Parathyroid adenoma (tissue), 2 donors: ENCODE results near the gene PCDH8.

ENCODE experiments used
- H2AFZ ChIP-seq: fragments of 300-600 bp; sonication (generic); one replicate; pipeline ENCODE4 v1.7.0; 2017; ENCODE audit warnings: antibody characterized with exemption, mild to moderate bottlenecking
- H3K27ac ChIP-seq: fragments of 300-600 bp; sonication (generic); one replicate; pipeline ENCODE4 v1.7.0; 2017
- H3K27me3 ChIP-seq: fragments of 300-600 bp; sonication (generic); one replicate; pipeline ENCODE4 v1.7.0; 2017; ENCODE audit warnings: low read length; ENCODE audit not compliant: control insufficient read depth, insufficient read depth
- H3K36me3 ChIP-seq: fragments of 300-600 bp; sonication (generic); one replicate; pipeline ENCODE4 v1.7.0; 2017; ENCODE audit warnings: low read length; ENCODE audit not compliant: control insufficient read depth, insufficient read depth
- H3K4me1 ChIP-seq: fragments of 300-600 bp; sonication (generic); one replicate; pipeline ENCODE4 v1.7.0; 2017; ENCODE audit warnings: control low read depth
- H3K4me2 ChIP-seq: fragments of 300-600 bp; sonication (generic); one replicate; pipeline ENCODE4 v1.7.0; 2017; ENCODE audit warnings: low read length
- H3K4me3 ChIP-seq: fragments of 300-600 bp; sonication (generic); one replicate; pipeline ENCODE4 v1.7.0; 2017; ENCODE audit warnings: low read depth, low read length
- H3K79me2 ChIP-seq: fragments of 300-600 bp; sonication (generic); one replicate; pipeline ENCODE4 v1.7.0; 2017; ENCODE audit warnings: control low read depth
- H3K9ac ChIP-seq: fragments of 300-600 bp; sonication (generic); one replicate; pipeline ENCODE4 v1.7.0; 2017; ENCODE audit warnings: mild to moderate bottlenecking
- H3K9me3 ChIP-seq: fragments of 300-600 bp; sonication (generic); one replicate; pipeline ENCODE4 v1.7.0; 2017; ENCODE audit warnings: low read length; ENCODE audit not compliant: control insufficient read depth
- TF ChIP-seq, protein P1 (sequence below): fragments of 300-600 bp; sonication (generic); IDR thresholded peaks from one replicate; pipeline ENCODE4 v1.7.0; 2017; ENCODE audit warnings: antibody characterized with exemption, mild to moderate bottlenecking
- donor health status: primary hyperparathyroidism.

PCDH8 gene

DNA sequence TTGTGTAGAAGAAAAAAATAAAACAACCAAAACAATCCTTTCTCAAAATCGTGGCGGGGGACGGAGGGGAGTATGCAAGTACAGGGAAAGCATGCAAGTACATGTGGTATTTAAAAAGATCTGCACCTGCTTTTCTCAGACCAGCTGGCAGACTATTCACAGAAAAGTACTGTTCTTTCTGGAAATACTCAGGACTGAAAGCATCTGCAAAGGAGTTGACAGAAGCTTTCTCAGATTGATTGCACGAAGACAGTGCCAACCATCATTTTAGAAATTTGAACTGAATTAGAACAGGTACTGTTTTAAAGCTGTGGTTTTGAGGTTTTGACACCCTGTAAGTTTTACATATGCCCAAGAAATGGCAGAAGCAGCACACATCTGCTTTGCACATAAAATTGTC is 19.8 kb upstream of the PCDH8 start:
- Histone ChIP-seq H3K9me3 (no peaks in the 10 kb centered on the region), H3K4me2 (no peak overlapping the region), H3K4me3 (no peak overlapping the region), H3K79me2 (no peaks in the 10 kb centered on the region), H3K27me3 (no peaks in the 10 kb centered on the region), H3K4me1 (no peaks in the 10 kb centered on the region), H3K27ac (no peak overlapping the region), H2AFZ (no peak overlapping the region), H3K9ac (no peak overlapping the region), H3K36me3 (no peaks in the 10 kb centered on the region)
- TF ChIP-seq, protein P1, sequence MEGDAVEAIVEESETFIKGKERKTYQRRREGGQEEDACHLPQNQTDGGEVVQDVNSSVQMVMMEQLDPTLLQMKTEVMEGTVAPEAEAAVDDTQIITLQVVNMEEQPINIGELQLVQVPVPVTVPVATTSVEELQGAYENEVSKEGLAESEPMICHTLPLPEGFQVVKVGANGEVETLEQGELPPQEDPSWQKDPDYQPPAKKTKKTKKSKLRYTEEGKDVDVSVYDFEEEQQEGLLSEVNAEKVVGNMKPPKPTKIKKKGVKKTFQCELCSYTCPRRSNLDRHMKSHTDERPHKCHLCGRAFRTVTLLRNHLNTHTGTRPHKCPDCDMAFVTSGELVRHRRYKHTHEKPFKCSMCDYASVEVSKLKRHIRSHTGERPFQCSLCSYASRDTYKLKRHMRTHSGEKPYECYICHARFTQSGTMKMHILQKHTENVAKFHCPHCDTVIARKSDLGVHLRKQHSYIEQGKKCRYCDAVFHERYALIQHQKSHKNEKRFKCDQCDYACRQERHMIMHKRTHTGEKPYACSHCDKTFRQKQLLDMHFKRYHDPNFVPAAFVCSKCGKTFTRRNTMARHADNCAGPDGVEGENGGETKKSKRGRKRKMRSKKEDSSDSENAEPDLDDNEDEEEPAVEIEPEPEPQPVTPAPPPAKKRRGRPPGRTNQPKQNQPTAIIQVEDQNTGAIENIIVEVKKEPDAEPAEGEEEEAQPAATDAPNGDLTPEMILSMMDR: no peak

DNA sequence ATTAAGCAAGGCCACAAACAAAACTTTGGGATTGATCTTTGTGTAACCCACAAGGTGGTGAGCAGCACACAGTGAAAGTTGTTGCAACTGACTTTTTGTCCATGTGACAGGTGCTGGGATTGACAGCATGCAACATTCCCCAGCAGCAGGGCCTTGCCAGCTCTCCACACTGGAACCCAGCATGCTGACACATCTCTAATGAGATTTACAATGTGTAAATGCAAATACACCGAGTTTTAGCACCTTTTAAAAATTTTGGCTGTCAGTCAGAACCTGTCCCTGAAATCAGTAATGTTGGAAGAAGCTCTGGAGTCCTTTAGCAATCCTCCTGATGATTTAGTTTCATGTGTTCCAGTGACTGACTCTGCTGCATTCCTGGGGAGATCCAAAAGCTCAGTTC is 16.5 kb upstream of the PCDH8 start:
- H3K4me1 ChIP-seq: no peaks in the 10 kb centered on the region
- no peak overlapping the region for H3K27ac ChIP-seq
- H3K9me3 ChIP-seq: no peaks in the 10 kb centered on the region
- no peaks in the 10 kb centered on the region for H3K27me3 ChIP-seq
- H3K4me3 ChIP-seq: no peak overlapping the region
- H3K4me2 ChIP-seq: no peak overlapping the region
- TF ChIP-seq, protein P1: no peak
- H3K9ac ChIP-seq: no peak overlapping the region
- H2AFZ ChIP-seq: no peak overlapping the region
- H3K79me2 ChIP-seq: no peaks in the 10 kb centered on the region
- no peaks in the 10 kb centered on the region for H3K36me3 ChIP-seq

DNA sequence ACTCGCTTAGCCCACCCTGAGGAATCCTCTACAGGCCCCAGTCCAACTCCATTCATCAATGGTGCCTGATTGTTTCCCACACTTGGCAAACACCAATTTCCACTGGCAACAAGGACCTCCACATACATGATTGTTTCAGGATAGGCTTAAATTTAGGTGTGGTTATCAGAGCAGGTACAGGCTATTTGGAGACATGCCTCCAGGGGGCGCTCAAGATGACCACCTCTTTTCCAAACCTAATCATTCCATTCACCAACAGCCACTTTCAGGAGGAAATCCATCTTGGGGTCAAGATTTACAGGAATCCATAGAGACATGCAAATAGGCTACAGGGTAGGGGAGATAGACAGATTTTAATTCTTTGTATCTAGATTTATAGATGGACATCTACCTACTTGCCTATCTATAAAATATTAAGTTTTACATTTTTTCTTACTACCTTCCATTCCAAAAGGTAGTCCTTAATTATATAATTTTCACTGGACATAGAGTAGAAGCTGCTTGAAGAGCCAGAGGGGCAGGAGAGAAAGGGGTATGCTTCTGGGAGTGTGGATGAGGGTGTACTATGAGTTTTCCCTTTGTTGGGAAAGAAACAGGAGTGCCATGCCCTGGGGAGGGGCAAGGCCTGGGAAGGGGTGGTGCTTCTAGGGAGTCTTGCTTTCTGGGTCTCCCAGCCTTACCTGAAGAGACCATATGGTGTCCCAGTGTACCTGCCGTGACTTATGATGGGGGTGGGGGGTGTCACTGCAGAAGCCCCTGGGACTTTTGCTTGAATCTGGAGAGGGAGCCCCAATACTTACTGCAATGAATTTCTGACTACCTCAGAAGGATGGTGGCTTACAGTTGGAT is 14.1 kb upstream of the PCDH8 start:
- TF ChIP-seq, protein P1: peak; percentile 29
- Histone ChIP-seq H3K79me2 (no peaks in the 10 kb centered on the region), H3K9me3 (no peaks in the 10 kb centered on the region), H3K27me3 (no peaks in the 10 kb centered on the region), H3K4me2 (no peak overlapping the region), H3K9ac (no peak overlapping the region), H3K4me1 (no peaks in the 10 kb centered on the region), H3K4me3 (no peak overlapping the region), H3K27ac (no peak overlapping the region), H3K36me3 (no peaks in the 10 kb centered on the region), H2AFZ (no peak overlapping the region)

DNA sequence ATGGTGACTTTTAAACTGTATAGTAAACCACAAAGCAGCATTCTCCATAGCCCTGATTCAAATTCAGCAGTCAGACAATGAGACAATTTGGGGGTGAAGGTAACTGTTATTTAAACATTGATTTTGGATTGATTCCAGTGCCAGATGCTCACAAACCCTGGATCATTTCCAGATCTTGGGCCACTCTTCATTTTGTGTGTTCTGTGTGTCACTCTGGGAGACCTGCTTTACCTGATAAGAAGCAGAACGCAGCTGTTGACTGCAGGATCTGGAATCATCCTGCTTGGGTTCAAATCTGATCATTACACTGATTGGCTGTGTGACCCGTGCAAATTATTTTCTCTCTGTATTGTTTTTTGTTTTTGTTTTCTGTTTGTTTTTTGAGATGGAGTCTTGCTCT is 4.0 kb upstream of the PCDH8 start:
- Histone ChIP-seq H3K9ac (no peak overlapping the region), H3K79me2 (no peaks in the 10 kb centered on the region), H3K9me3 (no peaks in the 10 kb centered on the region), H3K4me1 (peaks cover 4% of the 10 kb centered on the region), H3K27me3 (no peaks in the 10 kb centered on the region), H3K4me3 (no peak overlapping the region), H3K4me2 (no peak overlapping the region), H3K27ac (no peak overlapping the region), H3K36me3 (no peaks in the 10 kb centered on the region), H2AFZ (no peak overlapping the region)
- TF ChIP-seq, protein P1: no peak
